ENCODE results near the gene MPG. TPM values are rescaled to one million over a fixed set of nuclear protein-coding genes. Genes with fewer than 3 reads are reported as not detected.

The MPG gene
- total RNA-seq, 3 donors from 2014 or later (not counting 1 experiment from before 2014, with no cell fraction given): 29.9 to 34.3 (median 31.5) TPM

- Histone ChIP-seq H3K4me3 (ENCODE audit: low read length) (no peak overlapping the region), H3K27ac (ENCODE audit: low read length) (no peak overlapping the region), H3K27me3 (ENCODE audit: control insufficient read depth, insufficient read depth, low read length) (no peaks in the 10 kb centered on the region), H3K4me1 (ENCODE audit: control insufficient read depth, insufficient read depth, low read length) (peaks cover 18% of the 10 kb centered on the region), H3K9me3 (ENCODE audit: control insufficient read depth, insufficient read depth, low read length) (no peaks in the 10 kb centered on the region), H3K36me3 (ENCODE audit: control insufficient read depth, insufficient read depth, low read length) (peaks cover 13% of the 10 kb centered on the region)
- intact Hi-C loops (cut with micrococcal nuclease): no loop called here
- ATAC-seq (no peak), DNase-seq (no peak)
- Mint-ChIP-seq H3K36me3 (no peaks in the 10 kb centered on the region), H3K27ac (no peak overlapping the region), H3K4me3 (peak overlapping the region; percentile 60), H3K27me3 (ENCODE audit: low read depth in 2 of 2) (no peaks in the 10 kb centered on the region), H3K4me1 (peaks cover 17 to 27% of the 10 kb centered on the region in 2 donors), H3K9me3 (no peaks in the 10 kb centered on the region)
- 78% methylated on average over 11 of the region's 11 CpGs for WGBS (ENCODE audit: insufficient coverage)
- no peak for TF ChIP-seq CTCF (IDR thresholded peaks at IDR 0.05)
Observed at GRCh38 chr16:55571-56136, 22.4 kb upstream of the MPG start.

GRCh38 chr16:56231-56927, 21.6 kb upstream of the MPG start:
- no peak overlapping the region for H3K27ac Mint-ChIP-seq
- H3K4me1 ChIP-seq (ENCODE audit: control insufficient read depth, insufficient read depth, low read length): peaks cover 18% of the 10 kb centered on the region
- peak overlapping the region; percentile 60 for H3K4me3 Mint-ChIP-seq
- no peaks in the 10 kb centered on the region for H3K9me3 Mint-ChIP-seq
- H3K27ac ChIP-seq (ENCODE audit: low read length): no peak overlapping the region
- intact Hi-C loops (cut with micrococcal nuclease): no loop called here
- H3K9me3 ChIP-seq (ENCODE audit: control insufficient read depth, insufficient read depth, low read length): no peaks in the 10 kb centered on the region
- H3K4me1 Mint-ChIP-seq: peaks cover 10 to 20% of the 10 kb centered on the region in 2 donors
- DNase-seq: no peak
- no peaks in the 10 kb centered on the region for H3K27me3 Mint-ChIP-seq (ENCODE audit: low read depth in 2 of 2)
- no peak for ATAC-seq
- H3K36me3 ChIP-seq (ENCODE audit: control insufficient read depth, insufficient read depth, low read length): peaks cover 9% of the 10 kb centered on the region
- H3K4me3 ChIP-seq (ENCODE audit: low read length): no peak overlapping the region
- H3K27me3 ChIP-seq (ENCODE audit: control insufficient read depth, insufficient read depth, low read length): no peaks in the 10 kb centered on the region
- no peaks in the 10 kb centered on the region for H3K36me3 Mint-ChIP-seq
- TF ChIP-seq CTCF (IDR thresholded peaks at IDR 0.05): no peak
- WGBS (ENCODE audit: insufficient coverage): 94% methylated on average over 17 of the region's 17 CpGs

GRCh38 chr16:57711-58110, 20.3 kb upstream of the MPG start:
- DNase-seq: no peak
- Histone ChIP-seq H3K27me3 (ENCODE audit: control insufficient read depth, insufficient read depth, low read length) (no peaks in the 10 kb centered on the region), H3K36me3 (ENCODE audit: control insufficient read depth, insufficient read depth, low read length) (peaks cover 9% of the 10 kb centered on the region), H3K27ac (ENCODE audit: low read length) (no peak overlapping the region), H3K9me3 (ENCODE audit: control insufficient read depth, insufficient read depth, low read length) (no peaks in the 10 kb centered on the region), H3K4me3 (ENCODE audit: low read length) (no peak overlapping the region), H3K4me1 (ENCODE audit: control insufficient read depth, insufficient read depth, low read length) (peaks cover 10% of the 10 kb centered on the region)
- peaks cover 6 to 14% of the 10 kb centered on the region in 2 donors for H3K4me1 Mint-ChIP-seq
- WGBS (ENCODE audit: insufficient coverage): 83% methylated on average over 8 of the region's 8 CpGs
- H3K9me3 Mint-ChIP-seq: no peaks in the 10 kb centered on the region
- no peak for ATAC-seq
- no peak overlapping the region for H3K27ac Mint-ChIP-seq
- no peaks in the 10 kb centered on the region for H3K27me3 Mint-ChIP-seq (ENCODE audit: low read depth in 2 of 2)
- H3K36me3 Mint-ChIP-seq: no peaks in the 10 kb centered on the region
- no peak for TF ChIP-seq CTCF (IDR thresholded peaks at IDR 0.05)
- intact Hi-C loops (cut with micrococcal nuclease): no loop called here
- no peak overlapping the region for H3K4me3 Mint-ChIP-seq
